Hypothalamus (tissue), 51 donors: Measurements from ENCODE around the gene ZNF655.
"Not testable (repeated sequence)": the region's sequence is repeated elsewhere in the genome, so short reads cannot be mapped to it uniquely, and the experiment has no call there.

ENCODE experiments used
- DNase-seq, 51 donors: peaks; one replicate each; lab custom pipeline; 2025; lab: John Stamatoyannopoulos, UW

ZNF655 gene, protein sequence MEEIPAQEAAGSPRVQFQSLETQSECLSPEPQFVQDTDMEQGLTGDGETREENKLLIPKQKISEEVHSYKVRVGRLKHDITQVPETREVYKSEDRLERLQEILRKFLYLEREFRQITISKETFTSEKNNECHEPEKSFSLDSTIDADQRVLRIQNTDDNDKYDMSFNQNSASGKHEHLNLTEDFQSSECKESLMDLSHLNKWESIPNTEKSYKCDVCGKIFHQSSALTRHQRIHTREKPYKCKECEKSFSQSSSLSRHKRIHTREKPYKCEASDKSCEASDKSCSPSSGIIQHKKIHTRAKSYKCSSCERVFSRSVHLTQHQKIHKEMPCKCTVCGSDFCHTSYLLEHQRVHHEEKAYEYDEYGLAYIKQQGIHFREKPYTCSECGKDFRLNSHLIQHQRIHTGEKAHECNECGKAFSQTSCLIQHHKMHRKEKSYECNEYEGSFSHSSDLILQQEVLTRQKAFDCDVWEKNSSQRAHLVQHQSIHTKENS

DNA sequence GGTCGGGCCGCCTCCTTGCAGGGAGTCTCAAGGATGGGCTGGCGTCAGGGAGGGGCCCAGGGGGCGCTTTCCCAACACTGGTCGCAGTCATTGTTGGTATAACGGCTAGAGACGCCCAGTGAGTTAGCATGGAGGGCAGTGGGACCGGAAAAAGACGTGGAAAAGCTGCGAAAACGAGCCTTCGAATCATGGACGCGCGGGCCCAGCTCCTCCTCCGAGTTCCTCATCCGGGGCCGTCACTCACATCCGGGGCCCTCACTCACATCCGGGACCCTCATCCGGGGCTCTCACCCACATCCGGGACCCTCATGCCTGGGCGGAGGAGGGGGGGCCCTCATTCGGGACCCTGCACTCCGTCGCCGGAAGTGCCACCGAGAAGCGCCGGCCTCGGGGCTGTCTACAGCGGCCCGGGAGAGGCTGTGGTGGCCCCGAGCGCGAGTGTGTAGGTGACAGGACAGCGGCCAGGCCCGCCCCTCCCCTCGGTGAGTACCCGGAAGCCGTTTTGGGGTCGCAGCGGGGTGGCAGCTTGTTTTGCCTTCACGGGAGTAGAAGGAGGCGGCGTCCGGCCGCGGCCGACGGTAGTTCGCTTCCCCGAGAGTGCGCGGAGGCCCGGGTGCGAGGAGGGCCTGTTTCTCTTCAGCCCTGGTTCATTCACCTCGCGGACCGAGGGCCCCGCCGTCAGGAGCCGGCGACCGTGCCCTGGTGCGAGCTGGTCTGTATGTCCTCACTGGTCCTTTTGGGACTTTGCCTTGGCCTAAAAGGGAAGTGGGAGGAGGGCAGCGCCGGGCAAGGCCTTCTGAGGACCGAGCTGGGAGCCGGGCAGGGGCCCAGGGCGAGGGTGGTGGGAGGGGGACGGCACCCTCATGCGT lies at the start of gene ZNF655:
ZNF655 (plus strand) TSS at position 337 of the 869 bp plus-strand sequence. CDS start 1,918 bp downstream, outside the sequence.
- peak; percentile 34 to 96 (median 87) for DNase-seq

DNA sequence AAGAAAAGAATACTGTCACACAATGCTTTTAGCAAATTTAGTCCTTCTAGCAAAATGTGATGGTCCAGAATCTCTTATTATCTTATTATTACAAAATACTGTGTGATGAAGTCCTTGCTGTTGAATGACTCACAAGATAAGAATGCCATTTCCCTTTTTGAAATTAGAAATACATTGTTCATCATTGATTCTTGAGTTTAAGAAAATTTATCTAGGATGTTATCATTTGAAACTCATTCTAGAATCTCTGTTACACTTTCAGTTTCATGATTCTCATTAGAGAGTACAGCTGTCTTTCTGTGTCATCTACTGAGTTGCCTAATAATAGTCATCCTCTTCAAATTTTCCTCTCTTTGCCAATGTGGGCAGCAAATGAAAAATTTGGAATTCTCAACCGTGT lies 44.4 kb upstream of the ZNF655 start:
- no peak for DNase-seq

DNA sequence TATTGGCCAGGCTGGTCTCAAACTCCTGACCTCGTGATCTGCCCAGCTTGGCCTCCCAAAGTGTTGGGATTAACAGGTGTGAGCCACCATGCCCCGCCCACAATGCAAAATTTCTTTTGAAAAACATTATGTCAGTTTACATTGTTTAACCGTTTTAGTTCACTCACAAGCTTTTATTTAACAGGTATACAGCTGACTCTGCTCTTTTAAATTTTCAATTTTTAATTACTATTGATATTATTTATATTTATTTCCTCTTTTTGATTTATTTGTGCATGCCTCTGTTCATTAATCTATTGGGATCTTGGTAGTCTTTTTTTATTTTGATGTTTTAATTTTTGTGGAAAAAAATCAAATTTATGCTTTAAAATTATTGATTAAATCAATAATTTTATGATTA lies 37.0 kb upstream of the ZNF655 start:
- DNase-seq, result no peak

DNA sequence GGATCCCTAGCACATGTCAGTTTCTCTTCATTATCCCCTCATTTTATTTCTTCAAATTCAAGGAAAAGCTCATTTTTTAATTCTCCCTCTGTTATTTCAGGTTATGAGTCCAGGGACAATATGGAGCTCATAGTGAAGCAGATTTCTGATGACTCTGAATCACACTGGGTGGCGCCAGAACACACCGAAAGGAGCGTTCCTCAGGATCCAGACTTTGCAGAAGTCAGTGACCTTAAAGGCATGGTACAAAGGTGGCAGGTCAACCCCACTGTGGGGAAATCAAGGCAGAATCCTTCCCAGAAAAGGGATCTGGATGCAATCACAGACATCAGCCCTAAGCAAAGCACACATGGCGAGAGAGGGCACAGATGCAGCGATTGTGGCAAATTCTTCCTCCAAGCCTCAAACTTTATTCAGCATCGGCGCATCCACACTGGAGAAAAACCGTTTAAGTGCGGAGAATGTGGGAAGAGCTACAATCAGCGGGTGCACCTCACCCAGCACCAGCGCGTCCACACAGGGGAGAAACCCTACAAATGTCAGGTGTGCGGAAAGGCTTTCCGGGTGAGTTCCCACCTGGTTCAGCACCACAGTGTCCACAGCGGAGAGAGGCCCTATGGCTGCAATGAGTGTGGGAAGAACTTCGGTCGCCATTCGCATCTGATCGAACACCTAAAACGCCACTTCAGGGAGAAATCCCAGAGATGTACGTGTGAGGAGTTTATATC lies 32.6 kb upstream of the ZNF655 start:
- DNase-seq, result no peak

DNA sequence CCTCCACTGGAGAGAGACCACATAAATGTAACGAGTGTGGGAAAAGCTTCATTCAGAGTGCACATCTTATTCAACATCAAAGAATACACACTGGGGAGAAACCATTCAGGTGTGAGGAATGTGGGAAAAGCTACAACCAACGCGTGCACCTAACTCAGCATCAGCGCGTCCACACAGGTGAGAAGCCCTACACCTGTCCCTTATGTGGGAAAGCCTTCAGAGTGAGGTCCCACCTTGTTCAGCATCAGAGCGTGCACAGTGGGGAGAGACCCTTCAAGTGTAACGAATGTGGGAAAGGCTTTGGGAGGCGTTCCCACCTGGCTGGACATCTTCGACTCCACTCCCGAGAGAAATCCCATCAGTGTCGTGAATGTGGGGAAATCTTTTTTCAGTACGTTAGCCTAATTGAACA lies 27.1 kb upstream of the ZNF655 start:
- no peak for DNase-seq

DNA sequence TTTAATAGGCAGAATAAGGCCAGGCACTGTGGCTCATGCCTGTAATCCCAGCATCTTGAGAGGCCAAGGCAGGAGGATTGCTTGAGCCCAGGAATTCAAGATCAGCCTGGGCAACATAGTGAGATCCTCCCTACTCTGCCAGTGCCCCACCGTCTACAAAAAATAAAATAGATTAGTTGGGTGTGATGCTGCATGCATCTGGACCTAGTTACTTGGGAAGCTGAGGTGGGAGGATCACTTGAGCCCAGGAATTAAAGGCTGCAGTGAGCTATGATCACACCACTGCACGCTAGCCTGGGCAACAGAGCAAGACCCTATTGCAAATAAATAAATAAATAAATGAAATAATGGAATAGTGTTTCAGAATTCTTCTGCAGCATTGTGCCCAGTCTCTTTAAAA lies 22.8 kb upstream of the ZNF655 start:
- DNase-seq, result no peak

DNA sequence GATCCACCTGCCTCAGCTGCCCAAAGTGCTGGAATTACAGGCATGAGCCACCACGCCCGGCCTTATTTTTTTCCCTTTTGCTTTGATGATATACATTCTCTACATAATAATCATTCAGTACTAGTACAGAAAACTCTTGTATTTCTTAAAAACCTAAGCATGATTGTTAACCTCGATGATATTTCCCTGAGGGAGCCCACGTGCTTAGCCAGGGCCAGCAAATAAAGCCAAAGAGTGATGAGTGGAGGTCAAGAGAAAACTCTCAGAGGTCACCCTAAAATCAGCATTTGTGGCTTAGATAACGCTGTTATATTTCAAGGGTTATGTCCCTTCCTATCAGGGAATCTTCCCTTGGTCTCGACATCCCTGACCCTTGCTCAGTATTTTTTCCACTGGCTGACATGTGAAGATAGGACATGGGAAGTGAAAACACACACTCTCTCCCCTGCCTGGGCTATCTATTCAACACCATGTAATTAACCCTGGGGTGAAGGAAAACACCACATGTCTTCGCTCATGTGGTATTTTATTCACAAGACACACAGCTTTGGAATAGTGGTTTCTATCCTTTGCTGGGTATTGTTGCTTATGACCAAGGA lies 19.1 kb upstream of the ZNF655 start:
- no peak for DNase-seq

DNA sequence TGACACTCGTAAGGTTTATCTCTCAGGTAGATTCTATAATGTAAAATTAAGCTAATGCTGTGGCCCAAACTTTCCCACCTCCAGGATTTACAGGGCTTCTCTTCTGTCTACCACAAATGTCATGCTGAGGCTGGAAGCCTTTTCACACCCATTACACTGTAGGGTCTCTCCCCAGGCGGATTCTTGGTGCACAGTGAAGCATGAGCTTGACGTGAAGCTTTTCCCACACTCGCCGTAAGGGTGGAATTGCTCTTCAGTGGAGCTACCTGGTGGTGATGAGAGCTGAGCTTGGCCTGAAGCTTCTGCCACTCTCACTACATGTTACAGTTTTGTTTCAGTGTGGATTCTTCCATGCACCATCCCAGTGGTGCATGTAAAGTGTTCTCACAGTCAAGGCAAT lies 17.9 kb upstream of the ZNF655 start:
- DNase-seq, result no peak

DNA sequence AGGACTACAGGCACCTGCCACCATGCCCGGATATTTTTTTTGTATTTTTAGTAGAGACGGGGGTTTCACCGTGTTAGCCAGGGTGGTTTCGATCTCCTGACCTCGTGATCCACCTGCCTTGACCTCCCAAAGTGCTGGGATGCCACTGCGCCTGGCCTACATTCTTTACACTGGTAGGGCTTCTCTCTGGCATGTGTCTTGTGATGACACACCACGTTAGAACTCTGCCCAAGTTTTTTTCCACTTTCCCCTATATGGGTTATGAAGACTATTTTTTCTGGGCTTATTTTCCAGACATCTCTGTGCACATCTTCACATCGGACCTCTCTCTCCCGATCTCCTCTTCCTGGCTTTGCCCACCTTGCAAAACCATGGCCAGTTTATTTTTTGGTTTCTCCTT lies 17.2 kb upstream of the ZNF655 start:
- DNase-seq, result no peak

DNA sequence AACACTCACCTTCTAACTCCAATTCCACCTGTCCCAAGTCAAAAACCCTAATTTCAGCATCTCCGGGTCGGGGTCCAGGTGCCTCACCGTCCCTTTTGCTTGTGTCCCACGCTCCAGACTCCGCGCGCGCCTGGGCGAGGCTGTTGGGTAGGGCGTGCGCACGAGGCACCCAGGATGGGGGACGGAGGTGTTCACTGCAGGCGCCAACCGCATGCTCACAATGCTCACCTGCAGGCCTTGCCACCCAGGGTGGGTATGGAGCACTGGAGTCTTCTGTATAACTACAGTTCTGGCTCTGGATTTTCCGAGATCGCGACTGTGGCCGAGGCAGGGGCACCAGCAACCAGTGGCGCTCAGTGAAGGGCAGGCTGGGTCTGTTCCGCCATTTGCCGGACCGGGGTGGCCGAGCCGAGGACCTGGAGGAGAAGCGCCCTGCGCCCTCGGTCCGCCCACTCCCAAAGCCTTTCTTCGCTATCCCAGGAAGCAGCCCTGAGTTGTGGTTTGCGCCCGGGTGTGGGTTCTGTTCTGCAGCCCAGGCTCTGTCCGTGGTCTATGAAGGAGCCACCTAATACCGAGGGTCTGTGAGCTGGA lies 15.3 kb upstream of the ZNF655 start:
- DNase-seq, result no peak

DNA sequence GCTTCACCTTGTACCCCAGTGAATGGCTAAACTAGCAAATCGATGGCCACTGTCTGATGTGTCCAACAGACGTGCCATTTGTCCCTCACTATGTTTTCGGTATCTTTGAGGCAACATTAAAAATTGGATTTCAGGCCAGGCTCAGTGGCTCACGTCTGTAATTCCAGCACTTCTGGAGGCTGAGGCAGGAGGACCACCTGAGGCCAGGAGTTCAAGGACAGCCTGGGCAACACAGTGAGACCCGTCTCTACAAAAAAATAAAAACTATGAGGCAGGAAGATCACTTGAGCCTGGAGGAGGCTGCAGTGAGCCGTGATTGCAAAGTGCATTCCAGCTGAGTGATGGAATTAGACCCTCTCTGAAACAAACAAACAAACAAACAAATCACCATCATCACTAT lies 14.5 kb upstream of the ZNF655 start:
- no peak for DNase-seq

DNA sequence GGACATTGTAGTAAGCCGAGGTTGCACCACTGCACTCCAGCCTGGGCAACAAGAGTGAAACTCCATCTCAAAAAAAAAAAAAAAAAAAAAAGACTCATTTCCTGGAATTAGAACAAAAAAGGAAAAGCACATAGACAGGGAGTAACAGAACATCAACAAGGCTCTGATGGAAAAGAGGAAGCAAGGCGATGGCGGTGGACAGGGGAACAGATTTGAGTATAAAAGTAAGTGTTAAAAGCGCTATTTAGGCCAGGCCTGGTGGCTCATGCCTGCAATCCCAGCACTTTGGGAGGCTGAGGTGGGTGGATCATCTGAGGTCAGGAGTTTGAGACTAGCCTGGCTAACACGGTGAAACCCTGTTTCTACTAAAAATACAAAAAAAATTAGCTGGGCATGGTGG lies 13.1 kb upstream of the ZNF655 start:
- not testable (repeated sequence) for DNase-seq

DNA sequence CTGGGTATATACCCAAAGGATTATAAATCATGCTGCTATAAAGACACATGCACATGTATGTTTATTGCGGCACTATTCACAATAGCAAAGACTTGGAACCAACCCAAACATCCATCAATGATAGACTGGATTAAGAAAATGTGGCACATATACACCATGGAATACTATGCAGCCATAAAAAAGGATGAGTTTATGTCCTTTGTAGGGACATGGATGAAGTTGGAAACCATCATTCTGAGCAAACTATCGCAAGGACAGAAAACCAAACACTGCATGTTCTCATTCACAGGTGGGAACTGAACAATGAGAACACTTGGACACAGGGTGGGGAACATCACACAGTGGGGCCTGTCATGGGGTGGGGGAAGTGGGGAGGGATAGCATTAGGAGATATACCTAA lies 8.9 kb upstream of the ZNF655 start:
- DNase-seq, result not testable (repeated sequence)

DNA sequence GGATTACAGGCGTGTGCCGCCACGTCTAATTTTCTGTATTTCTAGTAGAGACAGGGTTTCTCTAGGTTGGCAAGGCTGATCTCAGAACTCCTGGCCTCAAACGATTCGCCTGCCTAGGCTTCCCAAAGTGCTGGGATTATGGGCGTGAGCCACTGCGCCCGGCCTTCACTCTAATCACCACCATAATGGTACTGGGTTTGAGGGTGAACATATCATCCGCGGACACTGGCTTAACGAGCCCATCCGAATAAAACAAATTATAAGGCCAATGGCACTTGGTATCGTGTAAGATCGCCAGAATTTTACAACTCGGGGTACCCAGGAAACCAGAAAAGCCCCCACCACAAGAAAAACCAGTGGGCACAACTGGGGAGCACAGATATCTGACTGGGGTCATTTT lies 7.1 kb upstream of the ZNF655 start:
- DNase-seq, result no peak

DNA sequence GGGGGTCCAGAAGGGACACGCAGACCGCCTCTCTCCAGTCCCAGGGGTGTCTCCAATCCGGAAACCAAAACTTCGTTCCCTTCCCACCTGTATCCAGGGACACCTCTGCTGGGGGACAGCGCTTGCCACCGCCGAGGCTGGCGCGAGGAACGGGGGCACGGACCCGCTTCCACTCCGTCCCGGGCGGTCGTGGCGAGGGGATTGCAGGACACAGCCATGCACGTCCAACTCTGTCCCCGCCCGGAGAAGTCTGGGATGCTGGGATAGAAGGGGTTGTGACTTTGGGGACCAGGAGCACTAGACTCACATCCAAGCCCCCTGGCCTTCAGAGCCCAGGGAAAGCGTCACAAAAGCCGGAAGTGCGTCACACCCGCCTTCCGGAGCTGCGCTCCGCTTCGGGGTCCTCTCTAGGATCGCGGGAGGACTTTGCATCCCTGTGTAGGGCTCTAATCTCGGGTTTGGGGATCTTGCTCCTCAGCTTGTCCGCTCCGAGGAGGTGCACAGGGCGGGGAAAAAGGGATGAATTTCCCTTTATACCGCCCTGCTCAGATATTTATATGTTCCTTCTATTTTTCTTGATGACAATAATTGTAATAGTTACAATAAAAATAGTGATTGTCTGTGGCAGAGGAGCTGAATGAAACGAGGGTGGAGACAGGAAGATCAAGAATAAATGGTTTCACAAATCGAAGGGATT lies 6.5 kb upstream of the ZNF655 start, which contains the start of gene FAM200A:
FAM200A (minus strand) TSS at position 348 of the 697 bp plus-strand sequence. CDS start 3,707 bp downstream, outside the sequence.
- peak; percentile 26 to 91 (median 79) for DNase-seq

DNA sequence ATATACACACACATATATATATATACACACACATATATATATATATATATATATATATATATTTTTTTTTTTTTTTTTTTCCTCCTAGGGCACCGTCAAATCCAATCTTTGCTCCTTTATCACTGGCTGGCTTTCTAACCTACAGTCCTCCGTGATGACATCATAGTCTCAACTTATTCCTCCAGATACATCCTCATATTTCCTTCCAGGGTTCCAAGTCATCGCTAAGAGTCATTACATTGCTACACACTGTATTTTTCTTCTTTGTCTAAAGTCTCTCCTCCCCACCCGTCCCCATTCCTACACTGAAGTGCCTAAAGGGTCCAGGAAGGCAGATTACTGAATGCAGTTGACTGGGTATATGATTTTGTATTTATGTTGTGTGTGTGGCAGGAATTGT lies 5.4 kb upstream of the ZNF655 start:
- DNase-seq, result no peak

DNA sequence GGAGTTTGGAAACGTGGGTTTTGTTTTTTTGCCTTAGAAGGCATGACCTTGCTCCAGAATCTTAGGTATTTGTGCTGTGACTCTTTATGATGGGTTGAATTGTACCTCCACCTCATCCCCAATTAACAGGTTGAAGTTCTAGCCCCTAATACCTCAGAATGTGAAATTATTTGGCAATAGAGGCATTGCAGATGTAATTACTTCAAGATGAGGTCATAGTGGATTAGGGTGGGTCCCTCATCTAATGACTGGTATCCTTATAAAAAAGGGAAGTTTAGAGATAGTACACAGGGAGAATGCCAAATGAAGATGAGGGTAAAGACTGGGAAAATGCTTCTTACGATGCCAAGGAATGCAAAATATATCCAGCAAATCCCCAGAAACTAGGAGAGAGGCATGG lies 3.5 kb upstream of the ZNF655 start:
- no peak for DNase-seq

DNA sequence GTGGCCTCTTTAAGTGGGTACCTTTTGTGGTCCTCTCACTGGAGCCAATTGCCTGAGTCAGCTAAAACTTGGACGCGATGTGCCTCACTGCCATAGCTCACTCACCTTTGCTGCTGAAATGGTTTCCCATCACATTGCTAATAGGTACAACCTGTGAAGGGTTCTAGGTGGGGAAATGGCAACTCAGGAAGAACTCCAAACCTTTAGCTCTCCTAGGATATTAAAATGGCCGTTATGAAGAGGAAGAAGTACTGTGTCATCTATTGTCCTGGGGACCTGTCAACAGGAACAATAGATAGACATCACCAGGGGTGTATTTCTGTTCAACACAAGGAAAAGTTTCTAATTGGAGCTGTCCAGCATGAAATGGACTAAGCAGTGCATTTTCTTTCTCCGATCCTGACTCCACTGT lies 1.2 kb upstream of the ZNF655 start:
- DNase-seq, result no peak

DNA sequence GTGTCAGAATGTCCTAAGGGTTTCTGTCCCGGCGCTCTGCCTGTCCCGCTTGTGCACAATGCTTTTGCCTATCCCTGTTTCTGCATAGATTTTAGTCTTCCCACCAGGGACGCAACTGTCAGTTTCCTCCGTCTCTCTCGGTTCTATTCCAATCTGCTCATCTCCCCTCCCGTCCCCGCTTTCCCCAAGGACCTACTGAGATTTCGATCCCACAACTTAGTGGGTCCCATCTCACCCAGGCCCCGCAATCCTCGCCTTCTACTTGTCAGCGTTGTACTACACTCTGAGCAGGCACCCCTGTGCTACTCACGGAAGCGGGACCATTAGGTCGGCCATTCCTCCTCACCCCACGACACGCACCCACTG lies 519 bp upstream of the ZNF655 start:
- peak in 3 of 51 donors; percentile 62 to 69 (median 69) for DNase-seq
